ENCODE results near the gene GRB10.

The GRB10 gene

GRCh38 chr7:50676740-50677637 lies 105.7 kb downstream of the GRB10 start:
- H3K4me3 ChIP-seq (ENCODE audit: low read depth, low read length): no peak overlapping the region
- H3K9ac ChIP-seq: no peak overlapping the region
- no peaks in the 10 kb centered on the region for H3K4me1 ChIP-seq
- TF ChIP-seq CTCF (IDR thresholded peaks at IDR 0.05): no peak
- H3K9me3 ChIP-seq (ENCODE audit: control insufficient read depth, low read length): no peaks in the 10 kb centered on the region
- H3K79me2 ChIP-seq: peaks cover 5% of the 10 kb centered on the region
- no peak overlapping the region for H2AFZ ChIP-seq
- H3K27ac ChIP-seq: no peak overlapping the region
- no peak overlapping the region for H3K4me2 ChIP-seq (ENCODE audit: low read length)
- no peaks in the 10 kb centered on the region for H3K36me3 ChIP-seq (ENCODE audit: control insufficient read depth, insufficient read depth, low read length)
- no peaks in the 10 kb centered on the region for H3K27me3 ChIP-seq (ENCODE audit: control insufficient read depth, insufficient read depth, low read length)

- no peak overlapping the region for H3K27ac ChIP-seq
Measured at GRCh38 chr7:50676079-50676478, 106.6 kb downstream of the GRB10 start.

GRCh38 chr7:50674896-50675835 lies 107.5 kb downstream of the GRB10 start:
- Histone ChIP-seq H3K9me3 (ENCODE audit: control insufficient read depth, low read length) (no peaks in the 10 kb centered on the region), H3K27me3 (ENCODE audit: control insufficient read depth, insufficient read depth, low read length) (no peaks in the 10 kb centered on the region), H3K9ac (no peak overlapping the region), H2AFZ (no peak overlapping the region), H3K4me3 (ENCODE audit: low read depth, low read length) (no peak overlapping the region), H3K4me2 (ENCODE audit: low read length) (no peak overlapping the region), H3K27ac (no peak overlapping the region), H3K4me1 (no peaks in the 10 kb centered on the region), H3K79me2 (peaks cover 5% of the 10 kb centered on the region), H3K36me3 (ENCODE audit: control insufficient read depth, insufficient read depth, low read length) (no peaks in the 10 kb centered on the region)
- no peak for TF ChIP-seq CTCF (IDR thresholded peaks at IDR 0.05)

More at GRCh38 chr7:50676079-50676478, 106.6 kb downstream of the GRB10 start:
- no peaks in the 10 kb centered on the region for H3K36me3 ChIP-seq (ENCODE audit: control insufficient read depth, insufficient read depth, low read length)
- H3K4me1 ChIP-seq: no peaks in the 10 kb centered on the region
- H3K79me2 ChIP-seq: peaks cover 5% of the 10 kb centered on the region
- H3K4me3 ChIP-seq (ENCODE audit: low read depth, low read length): no peak overlapping the region
- H3K4me2 ChIP-seq (ENCODE audit: low read length): no peak overlapping the region
- no peaks in the 10 kb centered on the region for H3K9me3 ChIP-seq (ENCODE audit: control insufficient read depth, low read length)
- no peaks in the 10 kb centered on the region for H3K27me3 ChIP-seq (ENCODE audit: control insufficient read depth, insufficient read depth, low read length)
- no peak overlapping the region for H2AFZ ChIP-seq
- no peak overlapping the region for H3K9ac ChIP-seq
- no peak for TF ChIP-seq CTCF (IDR thresholded peaks at IDR 0.05)

GRCh38 chr7:50674299-50674698 lies 108.4 kb downstream of the GRB10 start:
- Histone ChIP-seq H3K4me3 (ENCODE audit: low read depth, low read length) (no peak overlapping the region), H3K36me3 (ENCODE audit: control insufficient read depth, insufficient read depth, low read length) (no peaks in the 10 kb centered on the region), H3K4me2 (ENCODE audit: low read length) (no peak overlapping the region), H2AFZ (no peak overlapping the region), H3K4me1 (no peaks in the 10 kb centered on the region), H3K27me3 (ENCODE audit: control insufficient read depth, insufficient read depth, low read length) (no peaks in the 10 kb centered on the region), H3K27ac (no peak overlapping the region), H3K9ac (no peak overlapping the region), H3K79me2 (peaks cover 5% of the 10 kb centered on the region), H3K9me3 (ENCODE audit: control insufficient read depth, low read length) (no peaks in the 10 kb centered on the region)
- TF ChIP-seq CTCF (IDR thresholded peaks at IDR 0.05): no peak
